GM21717 (cell line): ENCODE data around the gene SLC6A7.

ENCODE experiments used
- ATAC-seq: cut with Tn5 transposase; IDR thresholded peaks from one replicate; pipeline ENCODE4 v1.9.1; 2021; ENCODE audit warnings: mild to moderate bottlenecking, moderate library complexity; ENCODE audit not compliant: unreplicated experiment

The SLC6A7 gene

DNA sequence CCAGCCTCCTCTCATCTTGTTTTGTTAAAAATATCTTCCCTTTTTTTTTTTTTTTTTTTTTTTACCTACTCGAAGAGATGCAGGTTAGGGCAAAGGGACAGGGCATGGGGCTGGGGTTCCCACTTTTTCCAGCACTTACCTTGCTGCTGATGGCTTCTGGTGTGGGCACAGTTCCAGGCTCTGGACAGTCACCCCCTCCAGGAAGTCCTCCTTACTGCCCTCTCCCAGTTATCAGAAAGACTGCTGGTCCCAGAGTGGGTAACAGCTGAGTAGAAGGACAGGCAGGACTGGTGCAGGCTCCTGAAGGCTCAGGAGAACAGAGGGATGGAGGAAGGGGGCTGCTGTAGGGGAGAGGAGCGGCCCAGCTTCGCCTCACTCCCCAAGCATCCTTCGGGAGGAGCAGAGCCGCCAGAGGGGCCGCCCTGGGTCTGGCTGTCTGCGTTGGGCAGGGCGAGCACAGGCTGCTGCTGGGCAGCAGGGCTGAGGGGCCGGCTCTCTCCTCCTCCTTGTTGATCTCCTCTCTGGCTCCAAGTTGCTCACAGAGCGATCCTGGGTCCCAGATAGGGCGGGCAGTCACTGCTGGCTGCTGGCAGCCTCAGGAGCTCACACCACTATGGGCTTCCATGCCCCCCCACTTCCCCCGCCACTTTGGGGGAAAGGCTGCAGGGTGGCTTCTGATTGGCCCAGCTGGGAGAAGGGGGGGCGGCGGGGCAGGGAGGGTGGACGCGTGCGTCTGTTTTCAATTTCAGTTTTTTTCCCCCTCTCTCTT lies 34.4 kb upstream of the SLC6A7 start, which contains the start of gene PDGFRB:
Gene PDGFRB (minus strand): TSS at position 588 of the 769 bp plus-strand sequence. CDS start 18,798 bp downstream, outside the sequence.
- no peak for ATAC-seq

DNA sequence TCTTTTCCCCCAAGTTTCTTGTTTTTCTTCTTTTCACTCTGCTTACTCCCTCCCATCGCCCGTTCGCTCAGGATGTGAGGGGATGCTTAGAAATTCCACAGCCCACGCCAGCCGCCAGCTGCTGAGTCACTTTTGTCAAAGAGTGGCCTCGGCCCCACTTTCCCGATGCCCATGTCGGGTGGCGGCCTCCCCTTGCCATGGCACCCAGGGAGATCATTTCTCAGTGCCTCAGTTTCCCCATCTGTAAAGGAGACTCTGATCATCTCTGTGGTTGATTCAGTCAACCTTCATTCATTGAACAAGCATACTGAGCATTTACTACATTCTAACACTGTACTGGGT lies 33.9 kb upstream of the SLC6A7 start:
- no peak for ATAC-seq

DNA sequence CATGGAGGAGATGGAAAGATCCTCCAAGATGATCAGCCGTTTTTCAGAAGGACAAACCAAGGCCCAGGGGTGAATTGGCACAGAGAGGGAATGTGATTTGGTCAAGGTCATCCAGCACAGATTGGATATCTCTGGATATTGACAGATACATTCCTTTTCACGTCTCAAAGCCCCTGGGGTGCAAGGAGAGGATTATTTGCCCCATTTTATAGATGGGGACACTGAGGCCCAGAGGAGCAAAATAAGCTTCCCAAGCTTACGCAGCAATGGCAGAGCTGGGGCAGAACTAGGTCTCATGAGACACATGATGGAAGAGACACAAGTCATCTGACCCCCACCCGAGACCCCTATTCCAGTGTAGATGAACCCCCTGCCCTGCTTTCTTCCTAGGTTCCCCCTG lies 33.3 kb upstream of the SLC6A7 start:
- ATAC-seq, result no peak

DNA sequence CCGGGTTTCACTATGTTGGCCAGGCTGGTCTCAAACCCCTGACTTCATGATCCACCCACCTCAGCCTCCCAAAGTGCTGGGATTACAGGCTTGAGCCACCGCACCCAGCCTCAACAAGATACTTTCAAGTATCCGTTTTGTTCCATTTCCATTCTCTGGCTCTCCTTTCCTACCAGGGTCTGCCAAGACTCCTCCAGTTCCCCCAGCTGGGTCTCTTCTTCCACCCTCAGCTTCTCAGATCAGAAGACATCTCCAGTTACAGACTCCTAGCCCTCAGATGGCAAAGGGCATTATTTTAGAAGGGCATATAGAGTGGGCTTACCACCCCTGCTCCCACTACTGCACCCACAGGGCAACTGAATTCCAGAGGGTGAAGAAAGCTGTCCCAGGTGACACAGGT lies 32.7 kb upstream of the SLC6A7 start:
- ATAC-seq, result no peak

DNA sequence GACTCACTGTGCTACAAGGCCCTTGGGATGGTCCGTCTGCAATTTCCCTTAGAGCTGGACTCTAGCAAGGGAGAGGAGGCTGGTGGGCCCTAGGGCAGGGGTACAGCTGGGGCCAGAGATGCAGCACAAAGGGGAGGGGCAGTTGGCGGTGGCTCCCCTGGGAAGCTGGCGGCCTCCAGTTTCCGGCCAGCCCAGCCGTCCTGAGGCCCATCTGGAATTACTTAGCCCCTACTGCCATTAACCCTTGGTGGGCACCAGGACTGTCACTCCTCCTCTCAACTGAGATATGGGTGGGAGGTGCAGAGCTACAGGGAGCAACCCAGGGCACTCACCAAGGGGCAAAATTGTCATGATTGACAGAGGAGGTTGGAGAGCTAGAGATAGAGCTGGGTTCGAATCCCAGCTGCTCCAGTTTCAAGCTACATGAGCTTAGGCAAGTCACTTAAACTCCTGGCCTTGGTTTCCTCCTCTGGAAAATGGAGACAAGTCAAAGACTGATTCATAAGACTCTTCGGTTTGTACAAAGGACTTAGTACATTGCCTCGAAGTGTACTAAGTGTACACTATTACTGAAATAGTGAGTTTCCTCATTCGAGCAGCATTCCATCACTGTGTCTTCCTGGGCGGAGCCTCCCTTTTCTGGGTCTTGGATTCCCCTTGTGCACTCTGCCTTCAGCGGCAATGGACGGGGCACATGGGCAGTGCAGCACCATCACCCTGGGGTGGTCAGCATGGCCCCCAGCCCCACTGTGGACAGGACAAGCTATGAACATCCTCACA lies 31.5 kb upstream of the SLC6A7 start:
- no peak for ATAC-seq

DNA sequence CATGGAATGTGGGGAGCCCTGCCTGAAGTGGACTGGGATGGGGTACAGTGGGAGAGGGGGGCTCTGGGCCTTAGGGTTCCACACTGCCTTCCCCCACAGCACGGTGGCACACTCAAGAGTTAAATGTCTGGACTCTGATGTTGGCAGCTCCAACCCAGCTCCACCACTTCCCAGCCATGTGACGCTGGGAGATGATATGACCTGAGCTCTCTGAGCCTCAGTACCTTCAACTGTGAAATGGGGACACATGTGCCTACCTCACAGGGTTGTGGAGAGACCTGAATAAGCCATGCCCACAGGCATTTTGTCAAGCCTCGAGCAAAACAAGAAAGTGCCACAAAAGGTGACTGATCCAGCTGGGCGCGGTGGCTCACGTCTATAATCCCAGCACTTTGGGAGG lies 30.8 kb upstream of the SLC6A7 start:
- no peak for ATAC-seq

DNA sequence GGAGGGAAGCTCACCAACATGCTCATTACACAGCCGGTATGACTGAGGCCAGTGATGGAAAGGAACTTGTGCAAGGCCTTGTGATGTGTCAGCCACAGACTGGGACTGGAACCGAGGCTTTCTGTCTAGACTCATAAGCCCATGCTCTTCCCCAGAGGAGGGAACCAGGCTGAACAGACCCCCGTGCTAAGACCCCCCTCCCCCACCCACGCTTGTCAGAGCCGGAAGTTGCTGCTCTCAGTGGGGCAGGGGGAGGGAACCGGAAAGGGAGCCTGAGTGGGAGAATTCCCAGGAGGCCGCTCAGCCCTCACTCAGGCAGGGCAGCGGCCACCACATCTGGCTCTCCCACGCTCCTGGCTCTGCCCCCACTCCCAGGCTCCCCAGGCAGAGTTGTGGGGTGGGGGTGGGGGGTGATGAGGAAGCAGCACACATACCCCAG lies 30.1 kb upstream of the SLC6A7 start:
- ATAC-seq, result no peak

DNA sequence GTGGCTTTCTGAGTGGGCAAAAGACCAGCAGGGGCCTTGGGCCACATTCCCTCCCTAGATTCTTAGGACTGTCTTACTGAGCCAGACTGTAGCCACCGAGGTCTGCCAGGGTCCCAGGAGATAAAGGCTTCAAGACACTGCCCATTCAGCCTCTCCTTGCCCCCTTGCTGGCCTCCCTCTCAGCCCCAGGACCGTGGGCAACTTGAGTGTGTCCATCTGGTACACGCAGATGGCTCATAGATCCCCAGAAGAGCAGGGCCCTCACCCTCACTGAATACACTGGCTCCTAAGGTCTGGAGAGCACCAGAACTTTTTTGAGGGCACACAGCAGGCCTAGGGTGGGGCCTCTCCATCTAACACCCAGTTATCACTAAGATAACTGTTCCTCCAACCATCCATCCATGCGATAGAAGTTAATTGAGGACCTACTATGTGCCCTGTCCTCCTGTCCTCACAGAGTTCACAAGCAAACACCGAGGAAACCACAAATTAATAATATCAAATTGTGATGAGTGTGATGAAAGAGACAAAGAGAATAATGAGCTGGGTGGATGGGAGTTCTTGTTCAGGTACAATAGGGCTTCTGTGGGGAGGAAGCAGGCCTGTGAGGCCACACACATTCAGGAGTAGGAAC lies 29.3 kb upstream of the SLC6A7 start:
- no peak for ATAC-seq

DNA sequence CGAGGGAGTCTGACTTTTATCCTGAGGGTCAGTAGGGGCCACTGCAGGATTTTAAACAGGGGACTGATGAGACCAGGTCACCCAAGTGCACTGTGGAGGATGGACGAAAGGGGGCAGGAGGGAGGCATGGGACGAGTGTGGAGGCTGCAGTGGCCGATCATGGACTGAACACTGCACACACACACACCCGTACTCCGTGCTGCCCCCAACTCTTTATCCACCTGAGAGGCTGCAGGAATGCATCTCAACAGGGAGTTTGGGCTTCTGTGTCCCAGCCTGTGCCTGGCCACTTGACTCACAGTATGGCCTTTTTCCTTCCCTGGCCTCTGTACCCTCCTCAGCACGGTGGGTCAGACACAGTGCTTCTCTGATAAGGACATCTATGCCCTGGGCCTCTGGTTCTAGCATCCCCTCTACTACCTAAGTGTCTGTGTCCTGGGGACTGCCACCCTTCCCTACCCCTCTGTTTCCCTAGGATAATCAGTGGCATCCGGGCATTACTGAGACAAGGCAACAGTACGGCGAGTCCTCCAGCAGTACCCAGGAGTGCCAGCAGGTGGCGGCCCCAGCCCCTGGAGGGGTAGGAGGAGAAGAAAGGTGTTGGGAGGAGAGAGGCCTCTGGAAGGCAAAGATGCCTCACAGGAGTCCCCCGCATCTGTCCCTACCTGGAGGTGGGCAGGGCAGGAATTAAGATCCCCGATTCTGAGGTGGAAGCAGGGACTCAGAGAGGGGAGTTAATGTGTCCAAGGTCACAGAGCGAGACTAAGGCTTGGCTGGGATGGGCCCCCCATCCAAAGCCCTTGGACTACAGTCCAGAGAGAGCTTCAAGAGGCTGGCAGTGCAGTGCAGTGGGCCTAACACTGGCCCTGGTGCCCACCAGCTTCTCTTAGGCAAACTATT lies 28.4 kb upstream of the SLC6A7 start:
- peak; percentile 80 for ATAC-seq

DNA sequence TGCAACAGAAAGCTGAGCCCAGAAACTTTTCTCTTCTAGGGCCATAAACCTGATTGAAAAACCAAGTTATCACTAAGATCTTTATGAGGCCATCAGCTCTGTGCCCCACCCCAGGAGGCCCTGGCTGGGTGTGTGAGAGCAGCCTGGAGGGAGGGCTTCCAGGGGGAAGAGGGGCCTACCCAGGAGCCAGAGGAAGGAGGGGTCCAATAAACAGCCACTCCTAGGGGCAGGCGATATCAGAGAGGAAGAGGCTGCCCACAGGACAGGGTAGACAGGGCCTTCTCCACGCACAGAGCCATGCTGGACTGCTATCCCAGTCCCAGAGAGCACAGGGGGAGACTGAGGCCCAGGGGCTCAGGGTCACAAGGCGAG lies 27.7 kb upstream of the SLC6A7 start:
- no peak for ATAC-seq

DNA sequence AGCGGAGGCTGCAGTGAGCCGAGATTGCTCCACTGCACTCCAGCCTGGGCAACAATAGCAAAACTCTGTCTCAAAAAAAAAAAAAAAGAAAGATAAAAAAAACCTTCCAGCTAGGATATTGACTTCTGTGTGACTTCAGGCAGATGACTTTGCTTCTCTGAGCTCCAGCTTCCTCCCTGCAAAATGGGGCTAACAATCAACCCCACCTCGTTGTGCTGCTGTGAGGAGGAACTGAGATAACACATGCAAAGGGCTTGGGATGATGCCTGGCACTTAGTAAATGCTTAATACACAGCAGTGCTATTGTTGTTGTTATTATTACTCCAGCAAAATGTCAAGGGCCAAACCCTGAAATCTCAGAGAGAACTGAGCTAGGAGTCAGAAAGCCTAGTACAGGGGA lies 26.8 kb upstream of the SLC6A7 start:
- no peak for ATAC-seq

DNA sequence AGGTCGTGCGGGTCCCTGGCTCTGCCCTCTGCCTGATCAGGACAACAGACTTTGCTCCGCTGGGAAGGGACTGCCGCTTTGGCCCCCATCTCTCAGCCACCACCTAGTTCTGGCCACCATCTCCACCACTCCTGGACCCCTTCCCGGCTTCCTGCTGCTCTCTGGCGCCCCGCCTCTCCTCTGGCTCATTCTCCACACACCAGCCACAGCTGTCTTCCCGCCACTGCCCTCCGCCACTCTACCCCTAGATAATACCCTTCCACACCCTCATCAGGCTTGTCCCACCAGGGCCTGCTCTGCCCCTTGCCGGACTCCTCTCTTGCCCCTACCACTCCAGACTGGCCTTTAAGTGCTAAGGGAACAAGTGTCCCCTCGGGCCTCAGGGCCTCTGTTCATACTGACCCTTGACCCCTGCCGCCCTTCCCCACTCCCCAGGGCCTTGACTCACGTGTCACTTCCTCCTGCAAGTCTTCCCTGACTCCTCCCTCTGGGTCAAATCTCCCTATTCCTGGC lies 26.3 kb upstream of the SLC6A7 start:
- ATAC-seq, result no peak

DNA sequence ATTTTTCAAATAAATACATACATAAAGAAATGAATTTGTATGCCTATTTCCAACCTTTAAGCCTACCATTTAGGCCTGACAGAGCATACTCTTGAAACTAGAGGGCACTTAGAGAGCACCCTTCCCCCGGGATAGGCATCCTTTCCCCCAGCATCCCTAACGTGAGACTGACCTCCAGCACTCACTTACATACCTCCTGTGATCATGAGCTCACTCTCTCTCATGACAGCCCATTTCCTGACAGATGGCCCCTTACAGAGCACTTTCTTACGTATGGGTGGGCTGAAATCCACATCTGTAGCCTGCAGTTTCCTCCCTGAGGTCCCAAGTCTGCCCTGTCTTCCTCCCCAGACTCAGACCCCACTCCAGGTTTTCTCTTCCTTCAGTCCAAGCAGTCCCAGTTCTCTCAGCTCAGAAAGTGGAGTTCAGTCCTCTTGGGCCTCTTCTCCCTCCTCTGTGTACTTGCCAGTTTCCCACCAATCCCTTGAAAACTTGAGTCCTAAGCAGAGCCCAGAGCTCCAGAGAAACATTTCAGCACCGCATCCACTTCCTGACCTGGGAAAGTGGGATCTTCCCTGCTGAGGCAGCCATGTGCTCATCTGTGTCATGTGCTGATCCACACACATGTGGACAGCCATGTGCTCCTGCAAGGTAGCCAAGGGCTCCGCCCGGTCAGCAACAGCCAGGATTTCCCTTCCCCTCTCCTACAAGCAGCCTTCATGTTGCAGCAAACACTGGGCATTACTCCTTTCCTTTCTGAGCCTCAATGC lies 25.5 kb upstream of the SLC6A7 start:
- ATAC-seq, result no peak

DNA sequence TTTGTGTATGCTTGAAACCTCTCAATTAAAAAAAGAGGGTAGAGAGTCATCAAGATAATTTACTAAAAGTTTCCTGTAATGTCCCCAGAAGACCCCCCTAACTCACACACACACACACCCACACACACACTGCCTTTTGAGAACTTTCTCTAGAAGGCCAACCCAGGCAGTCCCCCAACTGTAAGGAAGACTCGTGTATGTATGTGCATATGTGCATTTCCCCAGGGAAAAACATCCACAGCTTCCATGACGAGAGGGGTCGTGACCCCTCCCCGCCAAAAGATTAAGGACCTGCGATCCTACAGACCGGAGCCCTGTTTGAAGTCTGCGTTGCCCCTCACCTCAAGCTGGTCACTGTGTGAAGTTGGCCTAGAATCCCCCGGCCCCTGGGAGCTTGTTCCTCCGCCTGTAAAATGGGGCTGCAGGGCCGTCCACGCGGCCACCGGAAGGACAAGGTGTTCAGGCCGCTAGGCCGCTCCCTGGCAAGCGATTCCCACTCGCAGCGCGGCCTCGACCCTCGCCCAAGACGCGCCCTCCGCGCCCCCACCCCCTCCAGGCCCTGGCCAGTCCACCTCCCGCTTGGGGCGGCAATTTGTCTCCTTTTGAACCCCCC lies 23.7 kb upstream of the SLC6A7 start:
- ATAC-seq, result no peak

DNA sequence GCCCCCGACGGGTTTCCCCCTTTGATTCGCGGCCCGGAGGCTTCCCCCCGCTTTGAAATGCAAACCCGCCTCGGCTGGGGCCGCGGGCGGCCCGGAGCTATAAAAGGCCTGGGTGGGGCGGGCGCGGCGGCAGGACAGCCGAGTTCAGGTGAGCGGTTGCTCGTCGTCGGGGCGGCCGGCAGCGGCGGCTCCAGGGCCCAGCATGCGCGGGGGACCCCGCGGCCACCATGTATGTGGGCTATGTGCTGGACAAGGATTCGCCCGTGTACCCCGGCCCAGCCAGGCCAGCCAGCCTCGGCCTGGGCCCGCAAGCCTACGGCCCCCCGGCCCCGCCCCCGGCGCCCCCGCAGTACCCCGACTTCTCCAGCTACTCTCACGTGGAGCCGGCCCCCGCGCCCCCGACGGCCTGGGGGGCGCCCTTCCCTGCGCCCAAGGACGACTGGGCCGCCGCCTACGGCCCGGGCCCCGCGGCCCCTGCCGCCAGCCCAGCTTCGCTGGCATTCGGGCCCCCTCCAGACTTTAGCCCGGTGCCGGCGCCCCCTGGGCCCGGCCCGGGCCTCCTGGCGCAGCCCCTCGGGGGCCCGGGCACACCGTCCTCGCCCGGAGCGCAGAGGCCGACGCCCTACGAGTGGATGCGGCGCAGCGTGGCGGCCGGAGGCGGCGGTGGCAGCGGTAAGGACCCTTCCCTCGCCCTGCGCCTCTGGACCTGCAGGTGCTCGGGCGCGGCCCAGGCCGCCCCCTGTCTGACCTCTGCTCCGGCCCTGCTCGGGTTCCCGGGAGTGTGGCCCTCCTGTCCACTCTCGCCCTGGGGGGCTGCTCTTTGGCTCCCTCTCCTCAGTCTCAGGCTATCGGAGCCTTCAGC lies 23.0 kb upstream of the SLC6A7 start, which contains the start of gene CDX1:
Gene CDX1 (plus strand): TSS at position 129 of the 862 bp plus-strand sequence. CDS start 99 bp downstream, at position 228.
- no peak for ATAC-seq

DNA sequence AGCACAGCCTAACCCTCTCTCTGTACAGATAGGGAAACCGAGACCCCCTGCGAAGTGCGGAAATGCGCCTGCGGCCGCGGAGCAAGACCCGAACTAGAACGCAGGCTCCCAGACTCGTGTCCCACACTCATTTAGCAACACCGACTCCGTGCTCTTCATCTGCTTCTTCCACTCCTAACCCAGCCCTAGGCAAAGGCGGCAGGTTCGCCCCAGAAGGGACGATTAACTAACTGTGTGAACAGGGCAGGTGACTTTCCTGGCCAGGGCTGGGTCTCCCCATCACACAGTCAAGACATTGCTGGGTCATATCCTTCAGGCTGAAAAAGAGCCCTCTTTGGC lies 22.4 kb upstream of the SLC6A7 start:
- no peak for ATAC-seq

DNA sequence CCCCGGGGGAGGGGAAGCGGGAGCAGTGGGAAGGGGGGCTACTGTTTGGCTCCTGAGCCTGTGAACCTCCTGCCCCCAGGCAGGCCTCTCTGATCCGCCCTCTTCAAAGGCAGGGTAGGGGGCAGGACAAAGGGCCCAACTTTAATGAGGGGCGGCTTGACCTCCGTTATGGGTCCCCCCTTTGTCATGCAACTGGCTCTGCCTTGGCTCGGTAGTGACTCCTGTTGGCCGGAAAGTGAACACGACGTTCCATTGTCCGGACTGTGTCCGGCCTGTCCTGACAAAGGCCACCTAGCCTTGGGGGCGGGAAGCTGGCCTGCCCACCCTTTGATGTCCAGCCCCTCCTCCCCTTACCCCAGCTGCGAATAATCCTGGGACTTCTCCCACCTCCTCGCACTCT lies 22.0 kb upstream of the SLC6A7 start:
- no peak for ATAC-seq

DNA sequence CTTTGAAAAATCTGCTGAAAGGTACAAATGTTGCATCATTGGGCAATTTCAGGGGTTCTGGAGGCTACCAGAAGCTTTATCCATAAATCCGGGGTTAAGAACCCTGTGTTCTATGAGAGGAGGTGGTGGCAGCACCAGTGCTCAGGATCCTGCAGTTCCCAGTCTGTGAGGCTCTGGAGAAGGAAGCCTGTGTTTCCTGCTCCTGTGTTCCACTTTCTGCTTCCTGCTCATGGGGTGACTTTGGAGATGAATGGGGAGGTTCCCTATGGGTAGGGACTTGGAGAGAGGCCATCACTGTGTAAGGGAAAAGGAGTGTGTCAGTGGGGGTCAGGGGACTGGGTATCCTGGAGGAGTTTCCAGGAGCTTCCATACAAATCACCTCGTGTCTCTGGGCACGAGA lies 21.0 kb upstream of the SLC6A7 start:
- ATAC-seq, result no peak

DNA sequence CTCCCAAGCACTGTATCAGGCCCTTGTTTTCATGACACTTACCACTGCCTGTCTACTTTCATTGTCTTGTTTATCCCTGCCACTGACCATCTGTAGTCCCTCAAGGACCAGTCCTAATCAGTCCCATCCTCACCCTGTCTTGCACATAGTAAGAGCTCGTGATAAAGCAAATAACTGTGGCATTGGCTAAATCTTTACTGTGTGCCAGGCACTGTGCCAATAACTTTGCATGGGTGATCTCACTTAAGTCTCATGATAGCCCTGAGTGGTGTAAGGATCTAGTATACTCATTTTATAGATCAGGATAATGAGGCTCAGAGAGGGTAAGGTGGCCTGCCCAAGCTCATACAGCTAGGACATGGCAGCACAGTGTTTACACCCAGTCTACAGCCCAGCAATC lies 17.7 kb upstream of the SLC6A7 start:
- no peak for ATAC-seq
